Upper lobe of left lung (tissue), 6 donors: Measurements from ENCODE around the gene CCBE1. TPM values are rescaled to one million over a fixed set of nuclear protein-coding genes. Genes with fewer than 3 reads are reported as not detected.
A peak's percentile ranks its signal among the peaks of the same experiment; 100 is the strongest.

Experiments used
- ATAC-seq, 2 donors: fragments of 200-7000 bp; cut with Tn5 transposase; one replicate each; pipeline ENCODE4 v1.9.1; 2022; ENCODE audit warnings: mild to moderate bottlenecking in 2 of 2, moderate library complexity in 2 of 2; ENCODE audit not compliant: low FRiP score in 2 of 2
- DNase-seq, 2 donors: peaks; one replicate each; pipeline ENCODE4 v3.0.0-alpha.2; 2019 to 2020
- H3K27ac ChIP-seq, 4 donors: fragments of 200-600 bp; sonication (generic); one replicate each; pipeline ENCODE4 v1.5.1; 2016 to 2019
- H3K27me3 ChIP-seq, 4 donors: fragments of 200-600 bp; sonication (generic); one replicate each; pipeline ENCODE4 v1.5.1; 2017 to 2019
- H3K36me3 ChIP-seq, 4 donors: fragments of 200-600 bp; sonication (generic); one replicate each; pipeline ENCODE4 v1.5.1; 2016 to 2019
- H3K4me1 ChIP-seq, 4 donors: fragments of 200-600 bp; sonication (generic); one replicate each; pipeline ENCODE4 v1.5.1; 2018 to 2019
- H3K4me3 ChIP-seq, 4 donors: fragments of 200-600 bp; sonication (generic); one replicate each; pipeline ENCODE4 v1.5.1; 2017 to 2019; ENCODE audit warnings: mild to moderate bottlenecking in 2 of 4, moderate library complexity in 1 of 4
- H3K9me3 ChIP-seq, 4 donors: fragments of 200-600 bp; sonication (generic); one replicate each; pipeline ENCODE4 v1.5.1; 2018 to 2019
- CTCF ChIP-seq, 6 experiments: fragments of 450-650 bp in 4 of 6; fragments of 200-600 bp in 2 of 6; sonication (generic) in 2 of 6; IDR thresholded peaks; one replicate each; pipeline ENCODE4 v1.5.1; 2016 to 2019; ENCODE audit warnings: antibody characterized with exemption in 6 of 6
- EP300 ChIP-seq, 4 donors: sonication (generic); formaldehyde crosslinking; IDR thresholded peaks; one replicate each; pipeline ENCODE4 v1.5.1; 2017; ENCODE audit warnings: antibody characterized with exemption in 4 of 4, control low read depth in 2 of 4
- POLR2A ChIP-seq, 4 donors: fragments of 450-650 bp; IDR thresholded peaks; one replicate each; pipeline ENCODE4 v1.5.1; 2016 to 2017; ENCODE audit warnings: antibody characterized with exemption in 4 of 4, mild to moderate bottlenecking in 2 of 4
- POLR2AphosphoS5 ChIP-seq, 2 donors: sonication (generic); formaldehyde crosslinking; IDR thresholded peaks; one replicate each; pipeline ENCODE4 v1.5.1; 2017; ENCODE audit warnings: antibody characterized with exemption in 2 of 2
- WGBS, 2 donors: methylation state at CpG; one replicate each; pipeline ENCODE4 v1.1.5; 2017 to 2018; 5-methylcytosine and 5-hydroxymethylcytosine counted together
- total RNA-seq, 6 donors: library from RNA; depleted of rRNA in 4 of 6; stranded (reverse); fragments of >200 nt in 4 of 6; gene quantifications; one replicate each; pipeline versions ENCODE4 v1.1.0 to v1.2.1, GENCODE V29; 2016 to 2021
- donor health status: DM: no; HTN: no; CAD: no; lungs with moderate emphysema.
- donor health status: DM: no; HTN: yes; CAD: no; lungs with severe emphysema.

Gene CCBE1
- total RNA-seq, 6 donors from 2014 or later, result 8.7 to 23.6 (median 12.3) TPM

GRCh38 chr18:59402432-59403090 is 294.7 kb downstream of the CCBE1 start:
- H3K36me3 ChIP-seq, result no peaks in the 10 kb centered on the region
- TF ChIP-seq EP300 (IDR thresholded peaks at IDR 0.05), result no peak
- no peak for TF ChIP-seq POLR2A (IDR thresholded peaks at IDR 0.05)
- TF ChIP-seq POLR2AphosphoS5 (IDR thresholded peaks at IDR 0.05), result no peak
- peak; percentile 66 to 90 (median 79) for TF ChIP-seq CTCF (IDR thresholded peaks at IDR 0.05)
- no peak overlapping the region for H3K27ac ChIP-seq
- ATAC-seq, result peak; percentile 88 to 89
- no peaks in the 10 kb centered on the region for H3K4me1 ChIP-seq
- H3K4me3 ChIP-seq, result no peak overlapping the region
- H3K27me3 ChIP-seq, result no peaks in the 10 kb centered on the region
- H3K9me3 ChIP-seq, result no peaks in the 10 kb centered on the region
- peak in 1 of 2 donors; percentile 72 for DNase-seq
- WGBS, 2 donors, result 17 to 23% methylated on average over 13 of the region's 13 CpGs

- no peaks in the 10 kb centered on the region for H3K36me3 ChIP-seq
- no peak for DNase-seq
- H3K4me3 ChIP-seq, result no peak overlapping the region
- no peak overlapping the region for H3K27ac ChIP-seq
- no peak for ATAC-seq
- H3K9me3 ChIP-seq, result no peaks in the 10 kb centered on the region
- 80 to 84% methylated on average over 6 of the region's 6 CpGs for WGBS, 2 donors
- no peaks in the 10 kb centered on the region for H3K4me1 ChIP-seq
- TF ChIP-seq EP300 (IDR thresholded peaks at IDR 0.05), result no peak
- no peak for TF ChIP-seq POLR2A (IDR thresholded peaks at IDR 0.05)
- TF ChIP-seq CTCF (IDR thresholded peaks at IDR 0.05), result no peak
- TF ChIP-seq POLR2AphosphoS5 (IDR thresholded peaks at IDR 0.05), result no peak
- H3K27me3 ChIP-seq, result no peaks in the 10 kb centered on the region
Observed at GRCh38 chr18:59400407-59400806, 296.8 kb downstream of the CCBE1 start.

GRCh38 chr18:59395226-59396175 is 301.7 kb downstream of the CCBE1 start:
- Histone ChIP-seq H3K4me3 (no peak overlapping the region), H3K4me1 (no peaks in the 10 kb centered on the region), H3K27ac (no peak overlapping the region), H3K9me3 (no peaks in the 10 kb centered on the region), H3K27me3 (no peaks in the 10 kb centered on the region), H3K36me3 (no peaks in the 10 kb centered on the region)
- DNase-seq (peak in 1 of 2 donors; percentile 6), ATAC-seq (no peak)
- WGBS, 2 donors, result 54 to 75% methylated on average over 10 of the region's 10 CpGs
- TF ChIP-seq EP300 (IDR thresholded peaks at IDR 0.05) (no peak), CTCF (IDR thresholded peaks at IDR 0.05) (no peak), POLR2A (IDR thresholded peaks at IDR 0.05) (no peak), POLR2AphosphoS5 (IDR thresholded peaks at IDR 0.05) (no peak)

- no peaks in the 10 kb centered on the region for H3K4me1 ChIP-seq
- no peaks in the 10 kb centered on the region for H3K27me3 ChIP-seq
- DNase-seq (no peak), ATAC-seq (no peak)
- no peak for TF ChIP-seq POLR2A (IDR thresholded peaks at IDR 0.05)
- TF ChIP-seq EP300 (IDR thresholded peaks at IDR 0.05), result no peak
- no peak for TF ChIP-seq CTCF (IDR thresholded peaks at IDR 0.05)
- no peak for TF ChIP-seq POLR2AphosphoS5 (IDR thresholded peaks at IDR 0.05)
- no peaks in the 10 kb centered on the region for H3K36me3 ChIP-seq
- H3K4me3 ChIP-seq, result no peak overlapping the region
- no peak overlapping the region for H3K27ac ChIP-seq
- 56 to 61% methylated on average over 3 of the region's 3 CpGs for WGBS, 2 donors
- H3K9me3 ChIP-seq, result no peaks in the 10 kb centered on the region
Observed at GRCh38 chr18:59393381-59393780, 303.8 kb downstream of the CCBE1 start.
